Psoas muscle (tissue), 8 donors: Measurements from ENCODE around the gene SEC16B. TPM values are rescaled to one million over a fixed set of nuclear protein-coding genes. Genes with fewer than 3 reads are reported as not detected.
A peak's percentile ranks its signal among the peaks of the same experiment; 100 is the strongest.

Experiments used
- ATAC-seq, 4 donors: fragments of 200-7000 bp; cut with Tn5 transposase; one replicate each; pipeline ENCODE4 v1.9.1; 2020; ENCODE audit warnings: moderate library complexity in 3 of 4, mild to moderate bottlenecking in 2 of 4
- DNase-seq, 2 donors: peaks; one replicate each; pipeline ENCODE4 v3.0.0-alpha.2; 2020
- H3K27ac ChIP-seq: fragments of 200-600 bp; one replicate; pipeline ENCODE4 v1.8.0; 2022
- H3K27me3 ChIP-seq, 3 donors: fragments of 200-600 bp in 1 of 3; one replicate each; pipeline versions ENCODE4 v1.6.1 to v1.8.0; 2013 to 2022; ENCODE audit warnings: low read length in 2 of 3, mild to moderate bottlenecking in 2 of 3, moderate library complexity in 1 of 3; ENCODE audit not compliant: insufficient read depth in 3 of 3
- H3K36me3 ChIP-seq, 2 donors: fragments of 200-600 bp in 1 of 2; one replicate each; pipeline versions ENCODE4 v1.6.1 to v1.8.0; 2013 to 2022; ENCODE audit warnings: low read depth in 1 of 2, mild to moderate bottlenecking in 1 of 2, moderate library complexity in 1 of 2; ENCODE audit not compliant: insufficient read depth in 1 of 2
- H3K4me1 ChIP-seq: fragments of 200-600 bp; one replicate; pipeline ENCODE4 v1.8.0; 2022
- H3K4me3 ChIP-seq: fragments of 200-600 bp; one replicate; pipeline ENCODE4 v1.8.0; 2022; ENCODE audit warnings: mild to moderate bottlenecking
- H3K9me3 ChIP-seq: fragments of 200-600 bp; one replicate; pipeline ENCODE4 v1.8.0; 2022
- CTCF ChIP-seq: fragments of 200-600 bp; IDR thresholded peaks from one replicate; pipeline ENCODE4 v1.8.0; 2022; ENCODE audit warnings: antibody characterized with exemption
- whole genome bisulfite sequencing, 3 donors: extraction: QIAGEN DNeasy Blood & Tissue Kit; methylation state at CpG; one replicate each; pipeline versions ENCODE4 v1.1.6 to v1.1.7; 2013; 5-methylcytosine and 5-hydroxymethylcytosine counted together
- intact Hi-C, 2 donors: fragments of 100-400 bp; cut with DNase I; formaldehyde crosslinking; loops; one replicate each; pipeline versions ENCODE4 v1.11.0 to v1.14.2; 2022
- polyA plus RNA-seq, 3 donors: library from polyadenylated mRNA; stranded (reverse); fragments of 200-250 nt; gene quantifications; one replicate each; pipeline ENCODE4 v1.2.3, GENCODE V29; 2013
- total RNA-seq, 4 donors: library from RNA; stranded (reverse); fragmentation: NEBNext Ultra II Directional in 2 of 4; extraction: Animal tissue kit (Norgen Biotek cat#: 25700) in 2 of 4; gene quantifications; one replicate each; pipeline versions ENCODE4 v1.2.1 to v1.2.4, GENCODE V29; 2021 to 2023
- donor health status: healthy with polysubstance abuse.
- donor health status: DM: no; HTN: no; CAD: no; lungs with moderate emphysema.
- donor health status: Bipolar disorder and iron deficiency.
- donor health status: healthy.
- donor health status: DM: yes; HTN: yes; CAD: no.
- donor health status: DM: no; HTN: no; CAD: no.
- donor health status: DM: no; HTN: no; CAD: no.
- donor health status: DM: yes; HTN: yes; CAD: no.

SEC16B gene
- total and polyA plus RNA-seq, 7 donors = 0.42 to 2.3 (median 0.81) TPM

- H3K9me3 ChIP-seq = no peaks in the 10 kb centered on the region
- no peaks in the 10 kb centered on the region for H3K36me3 ChIP-seq
- H3K27me3 ChIP-seq = no peaks in the 10 kb centered on the region
- H3K4me3 ChIP-seq = no peak overlapping the region
- TF ChIP-seq CTCF = no peak
- H3K27ac ChIP-seq = no peak overlapping the region
- no peaks in the 10 kb centered on the region for H3K4me1 ChIP-seq
- no peak for DNase-seq
- intact Hi-C loops = no loop called here
- ATAC-seq = no peak
These were observed 6.7 kb upstream of the SEC16B start for GRCh38 chr1:177976596-177976995.

- ATAC-seq = peak in 2 of 4 donors; percentile 31 to 57
- no peak for DNase-seq
- Histone ChIP-seq H3K27ac (no peak overlapping the region), H3K4me1 (no peaks in the 10 kb centered on the region), H3K27me3 (no peaks in the 10 kb centered on the region), H3K4me3 (no peak overlapping the region), H3K36me3 (no peaks in the 10 kb centered on the region), H3K9me3 (no peaks in the 10 kb centered on the region)
- intact Hi-C loops = no loop called here
- TF ChIP-seq CTCF = no peak
- 51 to 64% (median 52%) methylated on average over 5 of the region's 5 CpGs for WGBS, 3 donors
These were observed 6.0 kb upstream of the SEC16B start for GRCh38 chr1:177975588-177976495.

GRCh38 chr1:177973585-177973984 lies 3.7 kb upstream of the SEC16B start:
- WGBS, 3 donors = 80 to 88% (median 87%) methylated on average over 3 of the region's 3 CpGs
- Histone ChIP-seq H3K4me1 (no peaks in the 10 kb centered on the region), H3K27me3 (no peaks in the 10 kb centered on the region), H3K4me3 (no peak overlapping the region), H3K9me3 (no peaks in the 10 kb centered on the region), H3K36me3 (peaks cover 0 to 14% of the 10 kb centered on the region in 2 donors), H3K27ac (no peak overlapping the region)
- TF ChIP-seq CTCF = no peak
- no peak for ATAC-seq
- intact Hi-C loops = no loop called here
- no peak for DNase-seq

- no peaks in the 10 kb centered on the region for H3K9me3 ChIP-seq
- H3K27ac ChIP-seq = no peak overlapping the region
- WGBS, 3 donors = 38 to 51% (median 40%) methylated on average over 5 of the region's 5 CpGs
- H3K4me1 ChIP-seq = no peaks in the 10 kb centered on the region
- no peak for TF ChIP-seq CTCF
- intact Hi-C loops = loop anchor here (5.0 to 10.0 kb wide), 2 partner anchors 83 to 216 kb away; no protein-coding TSS in a partner anchor
- ATAC-seq = peak in 3 of 4 donors; percentile 38 to 68 (median 40)
- H3K27me3 ChIP-seq = no peaks in the 10 kb centered on the region
- DNase-seq = no peak
- H3K4me3 ChIP-seq = no peak overlapping the region
- peaks cover 6 to 48% of the 10 kb centered on the region in 2 donors for H3K36me3 ChIP-seq
These were observed 749 bp downstream of the SEC16B start for GRCh38 chr1:177969109-177969508.
